NCI-H526 (cell line): Measurements from ENCODE around the gene GNL3L.
"Not testable (repeated sequence)": the region's sequence is repeated elsewhere in the genome, so short reads cannot be mapped to it uniquely, and the experiment has no call there.

Experiments
- DNase-seq, 2 experiments: peaks; one replicate each; lab custom pipeline; 2025; lab: John Stamatoyannopoulos, UW

The GNL3L gene

GRCh38 chrX:54560411-54560810 is 30.4 kb downstream of the GNL3L start:
- no peak for DNase-seq

GRCh38 chrX:54561622-54562021 is 31.6 kb downstream of the GNL3L start:
- no peak for DNase-seq

- DNase-seq: no peak
Observed at GRCh38 chrX:54564936-54565335, 34.9 kb downstream of the GNL3L start.

GRCh38 chrX:54570332-54570731 is 40.3 kb downstream of the GNL3L start:
- no peak for DNase-seq

GRCh38 chrX:54572641-54573040 is 42.6 kb downstream of the GNL3L start:
- not testable (repeated sequence) for DNase-seq

GRCh38 chrX:54597728-54598127 is 67.7 kb downstream of the GNL3L start:
- no peak for DNase-seq

- DNase-seq: no peak
Observed at GRCh38 chrX:54602563-54602962, 72.5 kb downstream of the GNL3L start.
